Left colon (tissue), 2 donors: Measurements from ENCODE around the gene ZNF205. TPM values are rescaled to one million over a fixed set of nuclear protein-coding genes. Genes with fewer than 3 reads are reported as not detected.
"Not testable (repeated sequence)": the region's sequence is repeated elsewhere in the genome, so short reads cannot be mapped to it uniquely, and the experiment has no call there.

Experiments used
- ATAC-seq: fragments of 200-7000 bp; cut with Tn5 transposase; one replicate; pipeline ENCODE4 v1.9.1; 2020; ENCODE audit warnings: mild to moderate bottlenecking, moderate library complexity
- DNase-seq, 2 donors: peaks; one replicate each; pipeline ENCODE4 v3.0.0-alpha.2; 2020
- intact Hi-C, 2 donors: fragments of 100-400 bp; cut with DNase I in 1 of 2; cut with micrococcal nuclease in 1 of 2; formaldehyde crosslinking; loops; one replicate each; pipeline versions ENCODE4 v1.11.2 to v1.14.0; 2022; cut with DNase I, micrococcal nuclease
- total RNA-seq, 2 donors: library from RNA; stranded (reverse); fragmentation: NEBNext Ultra II Directional; extraction: Animal tissue kit (Norgen Biotek cat#: 25700); gene quantifications; one replicate each; pipeline ENCODE4 v1.2.1, GENCODE V29; 2021
- donor health status: DM: no; HTN: no; CAD: no.
- donor health status: DM: yes; HTN: yes; CAD: no.

The ZNF205 gene
- total RNA-seq, 2 donors from 2014 or later = 8.2 to 9.6 TPM

GRCh38 chr16:3121851-3122467 lies 9.6 kb downstream of the ZNF205 start:
- intact Hi-C loops = no loop called here
- no peak for ATAC-seq
- DNase-seq = no peak

- DNase-seq (no peak), ATAC-seq (no peak)
- intact Hi-C loops = no loop called here
Observed at GRCh38 chr16:3122926-3123570, 10.7 kb downstream of the ZNF205 start.

- DNase-seq = peak; percentile 95 to 99
- intact Hi-C loops = no loop called here
- peak; percentile 93 for ATAC-seq
Observed at GRCh38 chr16:3123986-3124886, 11.8 kb downstream of the ZNF205 start.

GRCh38 chr16:3127745-3128144 lies 15.4 kb downstream of the ZNF205 start:
- ATAC-seq = no peak
- intact Hi-C loops = no loop called here
- no peak for DNase-seq

GRCh38 chr16:3129137-3130131 lies 17.0 kb downstream of the ZNF205 start:
- peak; percentile 72 to 81 for DNase-seq
- peak; percentile 69 for ATAC-seq
- intact Hi-C loops = no loop called here

- ATAC-seq = no peak
- DNase-seq = peak in 1 of 2 donors; percentile 55
- intact Hi-C loops = no loop called here
Observed at GRCh38 chr16:3131755-3132377, 19.5 kb downstream of the ZNF205 start.

- intact Hi-C loops = no loop called here
- ATAC-seq = no peak
- DNase-seq = no peak
Observed at GRCh38 chr16:3133844-3134243, 21.5 kb downstream of the ZNF205 start.

GRCh38 chr16:3134338-3135125 lies 22.1 kb downstream of the ZNF205 start, which contains the start of gene ZNF213:
Gene ZNF213, plus strand, starts transcription at chr16:3135029. Its CDS starts 2,252 bp downstream, at chr16:3137281.
- DNase-seq = peak; percentile 93 to 98
- ATAC-seq = peak; percentile 93
- intact Hi-C loops = no loop called here

- intact Hi-C loops = no loop called here
- DNase-seq = no peak
- peak; percentile 1 for ATAC-seq
Observed at GRCh38 chr16:3135126-3135715, 22.8 kb downstream of the ZNF205 start.

GRCh38 chr16:3137267-3137666 lies 24.9 kb downstream of the ZNF205 start:
- no peak for DNase-seq
- no peak for ATAC-seq
- intact Hi-C loops = no loop called here

- DNase-seq = no peak
- intact Hi-C loops = no loop called here
- no peak for ATAC-seq
Observed at GRCh38 chr16:3138342-3138741, 26.0 kb downstream of the ZNF205 start.

- DNase-seq (no peak), ATAC-seq (no peak)
- intact Hi-C loops = no loop called here
Observed at GRCh38 chr16:3138823-3139426, 26.5 kb downstream of the ZNF205 start.

GRCh38 chr16:3139561-3139960 lies 27.2 kb downstream of the ZNF205 start:
- ATAC-seq, intact Hi-C loops, DNase-seq: not testable (repeated sequence)

- DNase-seq (no peak), ATAC-seq (no peak)
- intact Hi-C loops = no loop called here
Observed at GRCh38 chr16:3140603-3141427, 28.4 kb downstream of the ZNF205 start.

- DNase-seq (no peak), ATAC-seq (no peak)
- intact Hi-C loops = no loop called here
Observed at GRCh38 chr16:3141781-3142311, 29.5 kb downstream of the ZNF205 start.
